ENCODE results near the gene AASDHPPT.
"Not testable (repeated sequence)": the region's sequence is repeated elsewhere in the genome, so short reads cannot be mapped to it uniquely, and the experiment has no call there.

Gene AASDHPPT

GRCh38 chr11:106077609-106078455, at the start of gene AASDHPPT:
TSS of gene AASDHPPT (plus strand) at chr11:106077662. CDS start at chr11:106077711, 49 bp downstream.
- peak; percentile 13 for DNase-seq

- DNase-seq = no peak
Observed at GRCh38 chr11:106030609-106031008, 46.9 kb upstream of the AASDHPPT start.

GRCh38 chr11:106031202-106031810, 46.2 kb upstream of the AASDHPPT start:
- DNase-seq = peak; percentile 67

- DNase-seq = no peak
Observed at GRCh38 chr11:106031936-106032335, 45.5 kb upstream of the AASDHPPT start.

GRCh38 chr11:106032861-106033260, 44.6 kb upstream of the AASDHPPT start:
- DNase-seq = no peak

GRCh38 chr11:106043540-106043939, 33.9 kb upstream of the AASDHPPT start:
- DNase-seq = peak; percentile 54

GRCh38 chr11:106047631-106048030, 29.8 kb upstream of the AASDHPPT start:
- no peak for DNase-seq

GRCh38 chr11:106049727-106050476, 27.6 kb upstream of the AASDHPPT start:
- DNase-seq = no peak

- DNase-seq = no peak
Observed at GRCh38 chr11:106051103-106051502, 26.4 kb upstream of the AASDHPPT start.

- DNase-seq = not testable (repeated sequence)
Observed at GRCh38 chr11:106058377-106058776, 19.1 kb upstream of the AASDHPPT start.

GRCh38 chr11:106059617-106060016, 17.8 kb upstream of the AASDHPPT start:
- DNase-seq = no peak

GRCh38 chr11:106061249-106061784, 16.1 kb upstream of the AASDHPPT start:
- no peak for DNase-seq

GRCh38 chr11:106061954-106062949, 15.2 kb upstream of the AASDHPPT start:
- DNase-seq = peak; percentile 33

- DNase-seq = peak; percentile 29
Observed at GRCh38 chr11:106063009-106063408, 14.5 kb upstream of the AASDHPPT start.

GRCh38 chr11:106070606-106071005, 6.9 kb upstream of the AASDHPPT start:
- no peak for DNase-seq

- no peak for DNase-seq
Observed at GRCh38 chr11:106072804-106073203, 4.7 kb upstream of the AASDHPPT start.

GRCh38 chr11:106076171-106076918, 1.1 kb upstream of the AASDHPPT start:
- no peak for DNase-seq

GRCh38 chr11:106076919-106077608, 398 bp upstream of the AASDHPPT start, which contains the start of gene KBTBD3:
TSS of gene KBTBD3 (minus strand) at chr11:106077347. CDS start at chr11:106059097, 18,250 bp downstream.
- peak; percentile 99 for DNase-seq

GRCh38 chr11:106082096-106082495, 4.6 kb downstream of the AASDHPPT start:
- DNase-seq = no peak

GRCh38 chr11:106086135-106086534, 8.7 kb downstream of the AASDHPPT start:
- no peak for DNase-seq

Measured in activated CD4-positive, alpha-beta T cell treated with anti-CD3 and anti-CD28 coated beads, Interleukin-2, Interleukin-6, amounts not matched to agents 100 ng/mL and 50 ng/mL, durations not matched to agents 16 hours and 8 hours (primary cell).